ENCODE results near the gene ICAM5. TPM values are rescaled to one million over a fixed set of nuclear protein-coding genes. Genes with fewer than 3 reads are reported as not detected.

Gene ICAM5
- total RNA-seq, 1 experiment from 2014 or later, result 1.6 TPM

DNA sequence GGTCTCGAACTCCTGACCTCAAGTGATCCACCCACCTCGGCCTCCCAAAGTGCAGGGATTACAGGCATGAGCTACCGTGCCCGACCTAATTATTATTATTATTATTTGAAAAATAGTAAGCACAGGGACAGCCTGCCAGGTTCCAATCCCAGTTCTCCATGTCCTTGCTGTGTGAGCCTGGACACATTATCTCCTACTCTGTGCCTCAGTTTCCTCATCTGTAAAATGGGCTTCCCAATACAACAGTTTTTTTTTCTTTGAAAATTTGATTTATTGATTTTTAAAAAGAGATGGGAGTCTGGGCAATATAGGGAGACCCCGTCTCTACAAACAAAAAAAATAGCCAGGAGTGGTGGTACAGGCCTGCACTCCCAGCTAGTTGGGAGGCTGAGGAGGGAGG is 16.6 kb downstream of the ICAM5 start:
- Histone ChIP-seq H3K4ac (ENCODE audit: low read depth, low read length) (no peak overlapping the region), H2BK12ac (ENCODE audit: insufficient read length, low read depth, low read length) (no peak overlapping the region), H3K79me2 (ENCODE audit: insufficient read depth, low read length) (no peaks in the 10 kb centered on the region), H3K4me1 (ENCODE audit: insufficient read depth, low read length) (no peaks in the 10 kb centered on the region), H3K23ac (ENCODE audit: insufficient read length, low read depth, low read length) (no peak overlapping the region), H2BK15ac (ENCODE audit: low read depth, low read length) (no peak overlapping the region), H4K8ac (replicated peaks; ENCODE audit: insufficient read length, low read depth, low read length) (no peak overlapping the region), H4K20me1 (ENCODE audit: control insufficient read depth, insufficient read depth, insufficient read length) (no peaks in the 10 kb centered on the region), H3K4me2 (ENCODE audit: insufficient read depth, insufficient read length, low read length) (no peak overlapping the region), H3K14ac (ENCODE audit: insufficient read depth, low read length) (no peak overlapping the region), H2BK5ac (ENCODE audit: insufficient read length, low read length) (no peak overlapping the region), H3K27ac (ENCODE audit: insufficient read length, low read depth, low read length) (no peak overlapping the region), H4K5ac (ENCODE audit: insufficient read length, low read depth, low read length) (no peak overlapping the region), H3K23me2 (ENCODE audit: insufficient read length, low read depth, low read length, poor library complexity, severe bottlenecking) (no peaks in the 10 kb centered on the region), H4K91ac (ENCODE audit: insufficient read length, low read depth, low read length) (no peak overlapping the region), H3K79me1 (ENCODE audit: insufficient read depth, low read depth, low read length, poor library complexity, severe bottlenecking) (no peaks in the 10 kb centered on the region), H3K9me3 (ENCODE audit: control insufficient read depth, low read depth, low read length) (no peaks in the 10 kb centered on the region), H2BK120ac (ENCODE audit: low read depth, low read length, poor library complexity, severe bottlenecking) (no peak overlapping the region), H2AFZ (ENCODE audit: low read length) (no peak overlapping the region), H2BK20ac (ENCODE audit: low read depth, low read length, poor library complexity, severe bottlenecking) (no peak overlapping the region), H2AK5ac (ENCODE audit: insufficient read length, low read length) (no peak overlapping the region), H3K56ac (ENCODE audit: insufficient read length, low read depth, low read length) (no peak overlapping the region), H3K9ac (ENCODE audit: extremely low read depth, insufficient read length, low read length) (no peak overlapping the region), H3K18ac (ENCODE audit: insufficient read length, low read depth, low read length) (no peak overlapping the region), H3K27me3 (ENCODE audit: insufficient read depth, low read length) (no peaks in the 10 kb centered on the region), H3T11ph (ENCODE audit: low read length) (no peak overlapping the region)
- Mint-ChIP-seq H3K4me1 (0 out of 4 replicates have a peak, but pooled peaks cover 0 to 4% of the 10 kb centered on the region in 2 experiments), H3K27me3 (ENCODE audit: low read depth) (peaks cover 7% of the 10 kb centered on the region), H3K4me3 (no peak overlapping the region), H3K9me3 (no peaks in the 10 kb centered on the region), H3K27ac (no peak overlapping the region), H3K36me3 (ENCODE audit: insufficient read depth in 1 of 3, low read depth in 3 of 3) (peaks cover 5 to 17% (median 6%) of the 10 kb centered on the region in 3 experiments; a peak in 4 of 7 replicates)
- TF ChIP-seq, protein P1, sequence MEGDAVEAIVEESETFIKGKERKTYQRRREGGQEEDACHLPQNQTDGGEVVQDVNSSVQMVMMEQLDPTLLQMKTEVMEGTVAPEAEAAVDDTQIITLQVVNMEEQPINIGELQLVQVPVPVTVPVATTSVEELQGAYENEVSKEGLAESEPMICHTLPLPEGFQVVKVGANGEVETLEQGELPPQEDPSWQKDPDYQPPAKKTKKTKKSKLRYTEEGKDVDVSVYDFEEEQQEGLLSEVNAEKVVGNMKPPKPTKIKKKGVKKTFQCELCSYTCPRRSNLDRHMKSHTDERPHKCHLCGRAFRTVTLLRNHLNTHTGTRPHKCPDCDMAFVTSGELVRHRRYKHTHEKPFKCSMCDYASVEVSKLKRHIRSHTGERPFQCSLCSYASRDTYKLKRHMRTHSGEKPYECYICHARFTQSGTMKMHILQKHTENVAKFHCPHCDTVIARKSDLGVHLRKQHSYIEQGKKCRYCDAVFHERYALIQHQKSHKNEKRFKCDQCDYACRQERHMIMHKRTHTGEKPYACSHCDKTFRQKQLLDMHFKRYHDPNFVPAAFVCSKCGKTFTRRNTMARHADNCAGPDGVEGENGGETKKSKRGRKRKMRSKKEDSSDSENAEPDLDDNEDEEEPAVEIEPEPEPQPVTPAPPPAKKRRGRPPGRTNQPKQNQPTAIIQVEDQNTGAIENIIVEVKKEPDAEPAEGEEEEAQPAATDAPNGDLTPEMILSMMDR (conservative IDR thresholded peaks at IDR 0.05), result no peak
- no peak for DNase-seq
- no CpG with 5 or more reads among the region's 5 CpGs for WGBS (ENCODE audit: extremely low coverage, insufficient read length, low lambda C conversion rate)
